PFSK-1 (cell line): ENCODE measurements around the gene SLC22A3.

Experiments
- POLR2AphosphoS5 ChIP-seq: IDR thresholded peaks from 2 replicates; pipeline ENCODE4 v1.6.1; 2012; ENCODE audit warnings: low read depth, mild to moderate bottlenecking, control low read depth, low read length, moderate library complexity
- SIN3A ChIP-seq: IDR thresholded peaks from 2 replicates; pipeline ENCODE4 v1.6.1; 2012; ENCODE audit warnings: mild to moderate bottlenecking, low read length, moderate library complexity, borderline replicate concordance; ENCODE audit not compliant: insufficient read depth
- TAF1 ChIP-seq: IDR thresholded peaks from 2 replicates; pipeline ENCODE4 v1.6.1; 2012; ENCODE audit warnings: low read length, control low read depth, borderline replicate concordance; ENCODE audit not compliant: insufficient read depth
- TF ChIP-seq, protein P1 (sequence below), 2 experiments: IDR thresholded peaks; 2 replicates each; pipeline versions ENCODE4 v1.6.1 to v1.8.0; 2011 to 2012; ENCODE audit warnings: low read depth in 2 of 2, low read length in 2 of 2, control low read depth in 1 of 2, inconsistent platforms in 1 of 2, mild to moderate bottlenecking in 1 of 2, moderate library complexity in 1 of 2; ENCODE audit not compliant: insufficient read depth in 1 of 2

DNA sequence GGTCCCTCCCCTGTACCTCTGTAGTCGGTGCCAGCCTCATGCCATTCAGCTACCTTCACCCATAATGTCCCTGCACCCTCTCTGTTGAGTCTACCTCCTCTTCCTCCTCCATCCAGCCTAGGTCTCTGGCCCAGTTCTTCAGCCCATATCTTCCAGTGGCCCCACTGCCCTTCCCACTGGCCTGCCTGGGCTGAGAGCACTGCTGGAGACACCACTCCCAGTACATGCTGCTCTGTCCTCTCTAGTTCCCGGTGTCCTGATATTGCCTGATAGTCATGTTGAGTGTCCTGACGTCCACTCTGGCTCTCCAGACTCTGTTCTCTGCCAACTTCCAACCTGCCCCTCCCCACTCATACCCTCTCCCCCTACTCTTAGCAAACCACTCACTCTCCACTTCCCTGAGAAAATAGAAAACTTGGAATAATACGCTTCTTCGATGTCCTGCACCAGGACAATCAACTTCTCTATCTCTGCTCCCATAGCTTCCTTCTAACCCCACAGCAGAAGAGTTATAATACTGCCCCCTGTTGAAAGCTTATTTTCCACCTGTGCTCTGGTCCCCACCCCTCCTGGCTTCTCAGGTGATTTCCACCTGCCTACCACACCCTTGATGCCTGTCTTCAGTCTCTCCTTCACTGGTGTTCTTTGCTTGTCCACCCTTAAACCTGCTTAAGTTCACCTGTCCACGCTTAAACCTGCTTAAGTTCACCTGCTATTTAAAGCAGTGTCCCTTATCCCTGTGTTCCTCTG lies 19.8 kb downstream of the SLC22A3 start:
- TF ChIP-seq TAF1 (no peak), POLR2AphosphoS5 (no peak), SIN3A (no peak)
- TF ChIP-seq, protein P1, sequence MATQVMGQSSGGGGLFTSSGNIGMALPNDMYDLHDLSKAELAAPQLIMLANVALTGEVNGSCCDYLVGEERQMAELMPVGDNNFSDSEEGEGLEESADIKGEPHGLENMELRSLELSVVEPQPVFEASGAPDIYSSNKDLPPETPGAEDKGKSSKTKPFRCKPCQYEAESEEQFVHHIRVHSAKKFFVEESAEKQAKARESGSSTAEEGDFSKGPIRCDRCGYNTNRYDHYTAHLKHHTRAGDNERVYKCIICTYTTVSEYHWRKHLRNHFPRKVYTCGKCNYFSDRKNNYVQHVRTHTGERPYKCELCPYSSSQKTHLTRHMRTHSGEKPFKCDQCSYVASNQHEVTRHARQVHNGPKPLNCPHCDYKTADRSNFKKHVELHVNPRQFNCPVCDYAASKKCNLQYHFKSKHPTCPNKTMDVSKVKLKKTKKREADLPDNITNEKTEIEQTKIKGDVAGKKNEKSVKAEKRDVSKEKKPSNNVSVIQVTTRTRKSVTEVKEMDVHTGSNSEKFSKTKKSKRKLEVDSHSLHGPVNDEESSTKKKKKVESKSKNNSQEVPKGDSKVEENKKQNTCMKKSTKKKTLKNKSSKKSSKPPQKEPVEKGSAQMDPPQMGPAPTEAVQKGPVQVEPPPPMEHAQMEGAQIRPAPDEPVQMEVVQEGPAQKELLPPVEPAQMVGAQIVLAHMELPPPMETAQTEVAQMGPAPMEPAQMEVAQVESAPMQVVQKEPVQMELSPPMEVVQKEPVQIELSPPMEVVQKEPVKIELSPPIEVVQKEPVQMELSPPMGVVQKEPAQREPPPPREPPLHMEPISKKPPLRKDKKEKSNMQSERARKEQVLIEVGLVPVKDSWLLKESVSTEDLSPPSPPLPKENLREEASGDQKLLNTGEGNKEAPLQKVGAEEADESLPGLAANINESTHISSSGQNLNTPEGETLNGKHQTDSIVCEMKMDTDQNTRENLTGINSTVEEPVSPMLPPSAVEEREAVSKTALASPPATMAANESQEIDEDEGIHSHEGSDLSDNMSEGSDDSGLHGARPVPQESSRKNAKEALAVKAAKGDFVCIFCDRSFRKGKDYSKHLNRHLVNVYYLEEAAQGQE (IDR thresholded peaks at IDR 0.05; ENCODE audit: insufficient read depth in 1 of 2, low read depth in 2 of 2, low read length in 2 of 2) = no peak
